Cortex of kidney (tissue), 1 donor: Measurements from ENCODE around the gene ELFN2.
"Not testable (repeated sequence)": the region's sequence is repeated elsewhere in the genome, so short reads cannot be mapped to it uniquely, and the experiment has no call there.

ENCODE experiments used
- DNase-seq: peaks from one replicate; lab custom pipeline; 2025; lab: John Stamatoyannopoulos, UW

Gene ELFN2

DNA sequence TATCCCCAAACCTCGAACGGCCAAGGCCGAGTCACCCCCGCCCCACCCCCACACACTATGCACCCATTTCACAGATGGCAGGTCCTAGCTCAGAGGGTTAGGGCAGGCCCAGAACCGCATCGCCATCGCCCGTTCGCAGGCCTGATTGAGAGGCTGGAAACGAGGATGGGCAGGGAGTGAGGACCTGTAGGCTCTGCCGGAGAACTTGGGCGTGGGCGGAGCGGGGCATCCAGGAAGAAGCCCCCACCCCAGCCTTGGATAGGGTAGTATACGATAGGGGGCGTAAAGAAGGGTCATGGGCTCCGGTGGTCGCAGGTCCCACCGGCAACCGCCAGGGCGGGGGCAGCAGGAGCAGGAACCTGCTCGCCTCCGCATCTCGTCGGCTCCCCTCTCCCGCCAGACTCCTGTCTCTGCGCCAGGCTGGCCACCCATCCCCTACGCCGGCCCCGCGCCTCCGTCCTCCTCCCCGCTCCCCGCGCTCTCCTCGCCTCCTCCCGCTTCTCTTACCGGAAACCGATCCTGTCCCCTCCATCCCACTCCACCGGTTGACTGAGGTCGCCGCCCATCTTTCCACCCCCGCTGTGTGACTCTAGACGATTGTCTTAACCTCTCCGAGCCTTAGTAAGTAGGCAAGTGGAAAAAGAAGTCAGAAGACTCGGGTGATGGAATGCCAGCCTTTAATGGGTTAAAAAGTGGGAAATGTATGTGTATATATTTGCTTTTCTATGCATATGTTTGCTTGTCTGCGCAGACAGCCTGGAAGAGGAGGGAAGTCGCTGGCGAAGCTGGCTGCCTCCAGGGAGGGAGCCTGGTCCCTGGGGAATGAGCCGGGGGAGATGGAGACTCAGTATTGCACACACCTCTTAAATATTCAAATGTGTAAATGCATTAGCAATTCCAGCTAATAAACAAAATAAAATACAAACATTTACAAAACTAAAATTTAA is 92.1 kb downstream of the ELFN2 start:
- DNase-seq, result no peak

DNA sequence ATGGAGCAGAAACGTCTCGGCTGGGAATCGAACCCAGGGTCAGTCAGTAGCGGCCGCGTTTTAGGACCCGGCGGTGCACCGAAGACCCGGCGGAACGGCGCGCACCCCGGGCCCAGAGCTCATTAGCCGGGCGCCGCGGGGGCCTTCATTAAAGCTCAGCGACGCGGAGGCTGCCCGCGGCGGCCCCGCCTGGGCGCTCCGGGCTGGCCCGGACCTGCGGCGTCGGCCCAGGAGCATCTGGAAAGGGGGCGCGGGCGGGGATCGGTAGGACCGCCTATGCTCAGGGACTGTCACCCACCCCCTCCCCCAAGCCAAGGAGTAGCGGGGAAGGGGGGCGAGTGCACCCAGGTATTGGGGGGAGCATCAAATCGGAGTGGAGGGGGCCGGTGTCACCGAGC is 92.8 kb downstream of the ELFN2 start:
- DNase-seq, result no peak

DNA sequence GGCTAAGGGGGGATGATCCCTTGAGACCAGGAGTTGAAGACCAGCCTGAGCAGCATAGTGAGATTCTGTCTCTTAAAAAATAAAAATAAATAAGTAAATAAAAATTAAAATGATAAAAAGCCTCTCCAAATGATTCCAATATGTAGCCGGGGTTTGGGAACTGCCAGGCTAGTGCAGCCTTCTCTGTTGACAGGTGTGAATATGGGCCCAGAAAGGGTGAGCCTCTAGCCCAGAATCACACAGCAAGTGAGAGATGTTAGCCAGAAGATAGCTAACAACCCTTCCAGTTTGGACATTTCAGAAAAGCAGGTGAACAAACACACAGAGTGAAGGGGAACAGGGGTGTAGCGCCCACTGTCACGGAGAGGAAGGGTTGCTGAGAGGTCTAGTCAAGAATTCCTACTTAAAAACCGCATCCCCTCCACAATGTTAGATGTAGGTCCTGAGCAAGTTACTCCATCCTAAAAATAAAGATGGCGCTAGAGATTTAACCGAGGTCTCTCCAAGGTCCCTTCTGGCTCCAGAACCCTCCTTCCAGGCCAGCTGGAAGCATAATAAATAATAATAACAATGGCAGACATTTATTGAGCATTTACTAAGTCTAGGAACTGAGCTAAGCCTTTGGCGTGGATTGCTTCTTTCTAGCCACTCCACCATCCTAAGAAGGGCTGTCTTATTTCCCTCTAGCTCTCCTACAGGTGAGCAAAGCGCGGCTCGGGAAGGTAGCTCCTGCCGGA is 93.4 kb downstream of the ELFN2 start:
- DNase-seq, result no peak

- no peak for DNase-seq
Measured at GRCh38 chr22:37331856-37332536, 95.3 kb downstream of the ELFN2 start.

DNA sequence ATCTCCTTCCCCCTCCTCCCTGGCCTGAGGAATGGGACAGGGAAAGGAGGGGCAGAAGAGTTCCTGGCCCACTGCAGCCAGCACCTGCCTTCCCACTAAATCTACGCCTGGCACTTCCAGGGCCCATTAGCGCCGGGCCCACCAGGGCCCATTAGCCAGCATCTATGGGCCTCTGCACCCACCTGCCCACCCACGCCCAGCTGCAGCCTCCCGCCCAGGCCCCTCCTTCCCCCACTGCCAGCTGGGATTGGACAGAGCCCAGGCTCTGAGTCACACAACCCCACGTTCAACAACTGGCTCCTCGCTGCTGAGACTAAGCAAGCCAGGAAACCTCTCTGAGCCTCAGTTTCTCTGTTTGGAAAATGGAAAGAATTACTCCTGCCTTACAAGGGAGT is 96.2 kb downstream of the ELFN2 start:
- no peak for DNase-seq

- DNase-seq, result no peak
Measured at GRCh38 chr22:37330200-37331033, 96.9 kb downstream of the ELFN2 start.

DNA sequence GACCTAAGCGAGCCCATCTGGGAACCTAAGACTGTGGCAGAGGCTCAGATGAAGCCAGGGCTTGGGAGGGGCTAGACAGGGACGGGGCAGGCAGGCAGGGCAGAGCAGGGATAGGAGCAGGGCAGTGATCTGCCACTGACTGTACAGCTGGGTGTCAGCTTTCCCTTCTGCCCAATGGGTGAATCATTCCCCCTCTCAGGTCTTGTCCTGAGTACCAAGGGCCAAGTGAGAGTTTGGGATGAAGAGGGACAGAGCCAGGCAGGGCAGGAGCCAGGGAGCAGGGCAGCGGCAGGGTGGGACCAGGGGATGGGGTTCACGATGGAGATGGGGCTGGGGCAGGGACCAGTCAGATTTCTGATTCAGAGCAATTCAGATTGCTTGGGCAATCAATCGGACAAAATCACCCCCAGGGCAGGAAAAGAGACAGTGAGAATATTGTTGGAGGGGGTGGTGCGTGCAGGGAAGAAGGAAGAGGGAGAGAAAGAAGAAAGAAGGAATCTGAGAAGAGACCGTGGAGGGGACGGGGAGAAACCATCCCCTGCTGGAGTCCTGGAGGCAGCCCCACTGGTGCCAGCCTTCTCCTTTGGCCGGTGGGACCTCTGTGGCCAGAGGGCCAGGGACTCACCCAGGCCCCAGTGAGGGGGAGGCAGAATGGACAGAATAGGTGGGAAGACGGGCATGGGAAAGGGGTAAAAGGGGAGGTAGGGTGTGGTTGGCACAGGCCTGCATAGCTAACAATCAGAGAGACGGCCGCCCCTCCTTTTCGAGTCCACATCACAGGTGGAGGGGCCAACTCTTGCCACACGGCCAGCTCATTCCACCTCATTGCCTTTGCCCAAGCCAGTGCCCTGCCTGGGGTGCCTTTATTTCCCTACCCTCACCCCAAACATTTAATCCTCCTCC is 97.8 kb downstream of the ELFN2 start:
- DNase-seq, result no peak

GRCh38 chr22:37328538-37329237 is 98.6 kb downstream of the ELFN2 start:
- not testable (repeated sequence) for DNase-seq

GRCh38 chr22:37328017-37328416 is 99.3 kb downstream of the ELFN2 start:
- no peak for DNase-seq

DNA sequence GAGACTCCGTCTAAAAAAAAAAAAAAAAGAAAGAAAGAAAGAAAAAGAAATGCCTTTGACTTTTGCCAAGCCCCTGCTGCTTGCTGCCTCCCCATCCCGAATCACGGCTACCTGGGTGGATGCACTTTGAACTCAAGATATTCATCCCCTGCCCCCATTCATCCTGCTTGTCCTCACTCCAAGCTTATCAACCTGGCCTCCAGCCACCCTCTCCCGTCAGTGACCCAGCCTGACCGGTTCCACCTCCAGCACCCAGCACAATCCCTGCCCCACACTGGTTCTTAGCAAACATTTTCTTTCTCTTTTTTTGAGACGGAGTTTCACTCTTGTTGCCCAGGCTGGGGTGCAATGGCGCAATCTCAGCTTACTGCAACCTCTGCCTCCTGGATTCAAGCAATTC is 100.6 kb downstream of the ELFN2 start:
- DNase-seq, result no peak

DNA sequence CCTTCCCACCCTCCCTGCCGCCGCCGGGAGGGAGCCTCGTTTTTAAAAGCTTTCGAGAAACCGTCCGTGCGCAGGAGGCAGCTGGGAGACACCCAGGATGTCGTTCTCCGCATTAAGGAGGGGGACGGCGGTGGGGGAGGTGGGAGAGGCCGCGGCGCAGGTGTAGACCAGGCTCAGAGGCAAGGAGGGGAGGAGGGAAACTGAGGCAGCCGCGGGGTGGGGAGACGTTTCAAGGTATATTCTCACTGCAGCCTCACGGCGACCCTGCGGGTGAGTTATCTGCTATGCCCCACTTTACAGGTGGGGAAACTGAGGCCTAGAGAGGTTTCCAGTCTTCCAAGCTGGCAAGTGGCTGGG is 102.3 kb downstream of the ELFN2 start:
- DNase-seq, result no peak

DNA sequence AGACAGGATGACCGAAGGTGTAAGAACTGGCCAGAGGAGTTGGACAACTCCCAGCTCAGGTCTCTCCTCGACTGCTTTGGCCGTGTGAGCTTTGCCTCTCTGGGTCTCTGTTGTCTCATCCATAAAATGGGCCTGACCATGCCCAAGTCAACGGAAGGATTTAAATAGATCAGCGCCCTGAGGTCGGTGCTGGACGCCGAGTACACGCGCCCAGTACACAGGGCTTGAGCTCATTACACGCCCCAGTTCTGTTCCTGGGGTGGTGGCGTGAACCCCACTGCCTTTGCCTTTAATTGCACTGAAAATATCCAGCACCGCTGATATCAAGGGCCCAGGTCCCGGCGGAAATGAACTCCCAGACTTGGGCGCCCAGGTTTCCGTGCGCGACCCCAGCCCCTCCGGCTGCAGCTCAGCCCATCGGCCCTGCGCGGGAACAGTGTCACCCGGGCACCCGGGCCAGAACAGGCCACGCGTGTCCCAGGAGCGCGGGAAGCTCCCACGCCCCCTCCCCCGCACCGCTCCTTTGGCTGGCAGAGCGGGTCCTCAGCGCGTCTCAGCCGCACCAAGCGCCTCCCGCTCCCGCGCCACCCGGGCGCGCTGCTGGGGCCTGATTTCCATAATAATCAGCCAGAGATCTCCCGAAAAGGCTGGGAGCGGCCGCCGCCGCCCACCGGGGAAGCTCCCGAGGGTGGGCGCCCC is 102.8 kb downstream of the ELFN2 start:
- DNase-seq, result no peak

- no peak for DNase-seq
Measured at GRCh38 chr22:37320726-37321677, 106.3 kb downstream of the ELFN2 start.

DNA sequence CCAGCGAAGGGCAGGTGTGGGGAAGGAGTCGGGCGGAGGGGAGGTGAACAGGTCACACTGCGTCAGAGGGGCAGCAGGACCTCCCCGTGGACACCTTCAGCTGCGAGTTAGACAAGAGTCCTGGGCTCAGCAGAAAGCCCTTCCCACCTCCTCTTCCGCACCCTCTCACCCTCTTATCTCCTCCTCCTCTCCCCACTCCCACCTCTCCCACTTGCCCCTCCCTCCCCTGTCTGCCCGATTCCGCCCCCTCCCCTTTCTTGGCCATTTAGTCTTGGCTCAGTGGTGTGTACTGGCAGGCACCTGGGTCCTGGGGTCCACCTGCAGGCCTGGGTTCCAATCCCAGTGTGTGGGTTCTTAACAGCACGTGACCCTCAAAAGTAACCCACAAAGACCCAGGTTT is 107.8 kb downstream of the ELFN2 start:
- DNase-seq, result no peak

GRCh38 chr22:37318364-37319109 is 108.7 kb downstream of the ELFN2 start:
- no peak for DNase-seq
